PC-9 (cell line): ENCODE measurements around the gene MACROD2. TPM values are rescaled to one million over a fixed set of nuclear protein-coding genes. Genes with fewer than 3 reads are reported as not detected.

Experiments
- BruUV-seq: library from RNA; stranded (reverse); fragments of 400-500 nt; replicated peaks from 2 replicates; lab custom pipeline; 2021; lab: Mats Ljungman, UMichigan
- CTCF ChIA-PET: fragments of 300-600 bp; sonication (Branson Sonifier 250); formaldehyde crosslinking; loops from one replicate; lab custom pipeline; 2022; ENCODE audit warnings: antibody characterized with exemption; lab: Charles Lee
- POLR2A ChIA-PET: fragments of 300-600 bp; sonication (Branson Sonifier 250); formaldehyde crosslinking; loops from one replicate; lab custom pipeline; 2022; ENCODE audit warnings: antibody characterized with exemption; ENCODE audit not compliant: unreplicated experiment; lab: Charles Lee
- DNase-seq, 2 experiments: peaks; one replicate each; pipeline versions ENCODE4 v3.0.0 to v3.0.0-alpha.2; 2015 to 2022; ENCODE audit warnings: mixed read lengths in 1 of 2
- H2AFZ ChIP-seq: fragments of 200-600 bp; sonication (generic); 2 replicates; pipeline ENCODE4 v1.8.1; 2017; ENCODE audit warnings: antibody characterized with exemption
- H3F3A ChIP-seq: fragments of 200-600 bp; sonication (generic); 2 replicates; pipeline ENCODE4 v1.8.1; 2017; ENCODE audit warnings: antibody characterized with exemption, mild to moderate bottlenecking, low read depth; ENCODE audit not compliant: insufficient read depth
- H3K27ac ChIP-seq: fragments of 200-600 bp; sonication (generic); 2 replicates; pipeline ENCODE4 v1.6.1; 2016; ENCODE audit warnings: mixed run types
- H3K27me3 ChIP-seq: fragments of 200-600 bp; sonication (generic); 2 replicates; pipeline ENCODE4 v1.6.1; 2016; ENCODE audit warnings: low read depth, mixed run types; ENCODE audit not compliant: insufficient read depth
- H3K36me3 ChIP-seq: fragments of 200-600 bp; sonication (generic); 2 replicates; pipeline ENCODE4 v1.6.1; 2016; ENCODE audit warnings: low read depth, mixed run types
- H3K4me1 ChIP-seq: fragments of 200-600 bp; sonication (generic); replicated peaks from 2 replicates; pipeline ENCODE4 v1.6.1; 2016; ENCODE audit warnings: mixed run types; ENCODE audit not compliant: insufficient read depth
- H3K4me2 ChIP-seq: fragments of 200-600 bp; sonication (generic); 2 replicates; pipeline ENCODE4 v1.6.1; 2017; ENCODE audit warnings: mixed run types
- H3K4me3 ChIP-seq: fragments of 200-600 bp; sonication (generic); 2 replicates; pipeline ENCODE4 v1.6.1; 2016; ENCODE audit warnings: mixed run types
- H3K79me2 ChIP-seq: fragments of 200-600 bp; sonication (generic); 2 replicates; pipeline ENCODE4 v1.6.1; 2017; ENCODE audit warnings: low read depth, mixed run types
- H3K9me2 ChIP-seq: fragments of 200-600 bp; sonication (generic); 2 replicates; pipeline ENCODE4 v1.8.1; 2017; ENCODE audit warnings: mild to moderate bottlenecking; ENCODE audit not compliant: insufficient read depth
- H3K9me3 ChIP-seq: fragments of 200-600 bp; sonication (generic); 2 replicates; pipeline ENCODE4 v1.8.1; 2016; ENCODE audit warnings: low read depth; ENCODE audit not compliant: insufficient read depth
- H4K20me1 ChIP-seq: fragments of 200-600 bp; sonication (generic); 2 replicates; pipeline ENCODE4 v1.8.1; 2017; ENCODE audit not compliant: insufficient read depth
- EZH2 ChIP-seq: fragments of 200-600 bp; sonication (generic); IDR thresholded peaks from 2 replicates; pipeline ENCODE4 v1.8.0; 2017; ENCODE audit warnings: antibody characterized with exemption, low read depth
- intact Hi-C: fragments of 100-400 bp; cut with micrococcal nuclease; formaldehyde crosslinking; loops from one replicate; pipeline ENCODE4 v1.10.0; 2022; ENCODE audit not compliant: unreplicated experiment
- total RNA-seq: library from RNA; stranded (reverse); gene quantifications from 2 replicates; pipeline ENCODE4 v1.2.3, GENCODE V29; 2021
- TF ChIP-seq, protein P1 (sequence below): fragments of 200-600 bp; sonication (generic); conservative IDR thresholded peaks from 2 replicates; pipeline ENCODE4 v1.6.1; 2017; ENCODE audit warnings: mixed run types, antibody characterized with exemption, mild to moderate bottlenecking, moderate library complexity

Gene MACROD2
- total RNA-seq, 1 experiment from 2014 or later, result 11.4 TPM

DNA sequence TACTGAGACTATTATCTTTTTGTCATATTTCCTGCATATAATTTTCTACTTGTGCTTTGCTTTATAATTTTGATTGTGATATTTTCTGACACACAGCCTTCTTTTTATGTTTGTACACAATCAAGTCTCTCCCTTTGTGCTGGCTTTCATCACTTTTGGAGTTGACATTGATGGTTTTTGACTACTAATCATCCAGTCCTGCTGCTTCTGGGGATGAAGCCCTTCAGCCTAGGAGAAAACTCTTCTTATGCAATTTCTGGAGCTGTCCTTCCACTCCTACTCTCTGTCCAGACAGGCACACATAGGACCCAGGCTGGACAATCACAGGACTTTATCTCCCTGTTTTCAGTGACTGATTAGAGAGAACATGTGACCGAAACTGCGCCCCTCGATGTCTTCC lies 2063.0 kb downstream of the MACROD2 start:
- Histone ChIP-seq H3K27ac (no peak overlapping the region), H3K4me1 (peaks cover 13% of the 10 kb centered on the region; the same call in 1 of the 2 replicates), H2AFZ (no peak overlapping the region), H3K9me2 (no peaks in the 10 kb centered on the region), H3K4me3 (no peak overlapping the region), H3K27me3 (no peaks in the 10 kb centered on the region), H3K36me3 (no peaks in the 10 kb centered on the region), H3K79me2 (no peaks in the 10 kb centered on the region), H3F3A (no peaks in the 10 kb centered on the region), H3K9me3 (no peaks in the 10 kb centered on the region), H3K4me2 (no peak overlapping the region), H4K20me1 (no peaks in the 10 kb centered on the region)
- TF ChIP-seq, protein P1, sequence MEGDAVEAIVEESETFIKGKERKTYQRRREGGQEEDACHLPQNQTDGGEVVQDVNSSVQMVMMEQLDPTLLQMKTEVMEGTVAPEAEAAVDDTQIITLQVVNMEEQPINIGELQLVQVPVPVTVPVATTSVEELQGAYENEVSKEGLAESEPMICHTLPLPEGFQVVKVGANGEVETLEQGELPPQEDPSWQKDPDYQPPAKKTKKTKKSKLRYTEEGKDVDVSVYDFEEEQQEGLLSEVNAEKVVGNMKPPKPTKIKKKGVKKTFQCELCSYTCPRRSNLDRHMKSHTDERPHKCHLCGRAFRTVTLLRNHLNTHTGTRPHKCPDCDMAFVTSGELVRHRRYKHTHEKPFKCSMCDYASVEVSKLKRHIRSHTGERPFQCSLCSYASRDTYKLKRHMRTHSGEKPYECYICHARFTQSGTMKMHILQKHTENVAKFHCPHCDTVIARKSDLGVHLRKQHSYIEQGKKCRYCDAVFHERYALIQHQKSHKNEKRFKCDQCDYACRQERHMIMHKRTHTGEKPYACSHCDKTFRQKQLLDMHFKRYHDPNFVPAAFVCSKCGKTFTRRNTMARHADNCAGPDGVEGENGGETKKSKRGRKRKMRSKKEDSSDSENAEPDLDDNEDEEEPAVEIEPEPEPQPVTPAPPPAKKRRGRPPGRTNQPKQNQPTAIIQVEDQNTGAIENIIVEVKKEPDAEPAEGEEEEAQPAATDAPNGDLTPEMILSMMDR, result no peak
- TF ChIP-seq EZH2, result no peak
- ChIA-PET CTCF (no interaction called here), POLR2A (no interaction called here)
- DNase-seq, result no peak
- intact Hi-C loops, result no loop called here
- no TSS peak for BruUV-seq

DNA sequence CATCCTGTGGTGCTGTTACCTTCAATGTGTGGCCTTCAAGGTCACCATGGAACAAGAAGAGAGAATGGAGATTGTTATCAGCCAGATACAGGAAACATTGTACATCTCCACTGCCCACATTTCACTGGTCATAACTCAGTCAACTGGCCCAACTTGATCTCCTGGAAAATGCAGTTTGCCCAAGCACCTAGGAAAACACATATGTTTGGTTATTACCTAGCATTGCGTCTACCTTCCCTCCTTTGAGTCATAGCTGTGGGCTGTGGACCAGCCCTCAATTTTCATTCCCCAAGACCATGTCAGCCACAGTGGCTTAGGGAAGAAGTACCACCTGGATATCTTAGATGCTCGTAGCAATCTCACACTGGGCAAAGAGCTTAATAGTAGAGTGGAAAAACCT lies 2064.5 kb downstream of the MACROD2 start:
- no TSS peak for BruUV-seq
- CTCF ChIA-PET, result no interaction called here
- H3K27ac ChIP-seq, result 0 out of 2 replicates have a peak overlapping the region, but pooled peaks have one; percentile 16
- intact Hi-C loops, result no loop called here
- H3K4me2 ChIP-seq, result 0 out of 2 replicates have a peak overlapping the region, but pooled peaks have one; percentile 11
- no peak for TF ChIP-seq EZH2
- TF ChIP-seq, protein P1, result no peak
- no peaks in the 10 kb centered on the region for H3K79me2 ChIP-seq
- H3K4me1 ChIP-seq, result peaks cover 13% of the 10 kb centered on the region
- no peak overlapping the region for H3K4me3 ChIP-seq
- no peaks in the 10 kb centered on the region for H3K9me3 ChIP-seq
- H3K27me3 ChIP-seq, result no peaks in the 10 kb centered on the region
- H3F3A ChIP-seq, result no peaks in the 10 kb centered on the region
- H3K36me3 ChIP-seq, result no peaks in the 10 kb centered on the region
- POLR2A ChIA-PET, result no interaction called here
- H4K20me1 ChIP-seq, result no peaks in the 10 kb centered on the region
- no peaks in the 10 kb centered on the region for H3K9me2 ChIP-seq
- H2AFZ ChIP-seq, result 0 out of 2 replicates have a peak overlapping the region, but pooled peaks have one; percentile 30
- peak in 1 of 2 experiments; percentile 81 for DNase-seq

DNA sequence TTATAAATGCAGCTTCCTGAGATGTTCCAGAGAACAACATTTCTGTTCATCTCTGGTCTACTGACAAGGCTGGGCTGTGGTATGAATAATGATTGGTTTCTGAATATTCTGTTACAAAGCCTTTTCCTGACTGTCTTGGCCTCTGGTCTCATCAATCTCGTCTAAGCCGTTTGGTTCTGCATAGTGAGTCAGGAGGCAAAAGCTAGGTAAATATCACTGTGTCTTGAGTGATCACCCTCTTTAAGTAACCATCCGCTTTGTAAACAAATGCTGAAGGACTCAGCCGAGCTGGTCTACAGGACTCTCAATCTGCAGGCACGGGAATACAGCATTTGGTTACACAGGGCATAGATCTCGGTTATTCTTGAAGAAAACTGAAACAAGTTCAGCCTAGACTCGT lies 2066.0 kb downstream of the MACROD2 start:
- Histone ChIP-seq H3K27me3 (no peaks in the 10 kb centered on the region), H3F3A (no peaks in the 10 kb centered on the region), H3K9me2 (no peaks in the 10 kb centered on the region), H2AFZ (no peak overlapping the region), H3K9me3 (no peaks in the 10 kb centered on the region), H3K27ac (no peak overlapping the region), H3K4me2 (no peak overlapping the region), H3K79me2 (no peaks in the 10 kb centered on the region), H3K36me3 (no peaks in the 10 kb centered on the region), H4K20me1 (no peaks in the 10 kb centered on the region), H3K4me1 (peaks cover 13% of the 10 kb centered on the region), H3K4me3 (no peak overlapping the region)
- ChIA-PET POLR2A (no interaction called here), CTCF (no interaction called here)
- no peak for DNase-seq
- no TSS peak for BruUV-seq
- no peak for TF ChIP-seq EZH2
- intact Hi-C loops, result no loop called here
